ENCODE results near the gene GPR132.
"Not testable (repeated sequence)": the region's sequence is repeated elsewhere in the genome, so short reads cannot be mapped to it uniquely, and the experiment has no call there.

Gene GPR132

GRCh38 chr14:105035616-105036015 lies 29.6 kb downstream of the GPR132 start:
- FAIRE-seq = not testable (repeated sequence)

- FAIRE-seq = no peak
Observed at GRCh38 chr14:105034315-105035039, 30.8 kb downstream of the GPR132 start.

GRCh38 chr14:105033412-105033900 lies 31.8 kb downstream of the GPR132 start:
- not testable (repeated sequence) for FAIRE-seq

GRCh38 chr14:105032451-105032901 lies 32.8 kb downstream of the GPR132 start:
- FAIRE-seq = not testable (repeated sequence)

- no peak for FAIRE-seq
Observed at GRCh38 chr14:105030836-105031396, 34.3 kb downstream of the GPR132 start.

- FAIRE-seq = no peak
Observed at GRCh38 chr14:105030194-105030593, 35.0 kb downstream of the GPR132 start.

GRCh38 chr14:105029402-105029801 lies 35.8 kb downstream of the GPR132 start:
- FAIRE-seq = no peak

- no peak for FAIRE-seq
Observed at GRCh38 chr14:105028251-105028927, 36.8 kb downstream of the GPR132 start.

- not testable (repeated sequence) for FAIRE-seq
Observed at GRCh38 chr14:105027718-105028117, 37.5 kb downstream of the GPR132 start.

- FAIRE-seq = no peak
Observed at GRCh38 chr14:105026802-105027563, 38.2 kb downstream of the GPR132 start.

GRCh38 chr14:105026033-105026785 lies 39.0 kb downstream of the GPR132 start:
- FAIRE-seq = no peak

GRCh38 chr14:105025429-105025828 lies 39.8 kb downstream of the GPR132 start:
- no peak for FAIRE-seq

GRCh38 chr14:105023791-105024480 lies 41.3 kb downstream of the GPR132 start:
- FAIRE-seq = no peak

- FAIRE-seq = no peak
Observed at GRCh38 chr14:105023144-105023543, 42.1 kb downstream of the GPR132 start.

GRCh38 chr14:105022276-105022670 lies 43.0 kb downstream of the GPR132 start:
- no peak for FAIRE-seq

GRCh38 chr14:105021656-105022275 lies 43.5 kb downstream of the GPR132 start:
- no peak for FAIRE-seq

GRCh38 chr14:105020815-105021655 lies 44.2 kb downstream of the GPR132 start, which contains the start of gene CDCA4:
Gene CDCA4, minus strand, starts transcription at chr14:105021083. Its CDS starts 9,154 bp downstream, at chr14:105011929.
- no peak for FAIRE-seq

- FAIRE-seq = no peak
Observed at GRCh38 chr14:105019861-105020814, 45.1 kb downstream of the GPR132 start.

GRCh38 chr14:105018414-105018813 lies 46.8 kb downstream of the GPR132 start:
- no peak for FAIRE-seq

Data from colon (tissue), 2 donors.